Osteocyte (in vitro differentiated cells): Measurements from ENCODE around the gene CCDC141. TPM values are rescaled to one million over a fixed set of nuclear protein-coding genes. Genes with fewer than 3 reads are reported as not detected.

Experiments used
- DNase-seq: peaks from one replicate; pipeline ENCODE4 v3.0.0; 2021; ENCODE audit warnings: mixed read lengths; ENCODE audit not compliant: unreplicated experiment; ENCODE audit errors: extremely low spot score
- H3K27ac Mint-ChIP-seq: one replicate; pipeline ENCODE4 v1.8.0; 2021; ENCODE audit warnings: mild to moderate bottlenecking, mixed read lengths; ENCODE audit not compliant: unreplicated experiment
- H3K27me3 Mint-ChIP-seq: one replicate; pipeline ENCODE4 v1.8.0; 2021; ENCODE audit warnings: mixed read lengths; ENCODE audit not compliant: unreplicated experiment
- H3K36me3 Mint-ChIP-seq: one replicate; pipeline ENCODE4 v1.8.0; 2021; ENCODE audit warnings: mixed read lengths; ENCODE audit not compliant: unreplicated experiment
- H3K4me1 Mint-ChIP-seq: one replicate; pipeline ENCODE4 v1.8.0; 2021; ENCODE audit warnings: mixed read lengths; ENCODE audit not compliant: unreplicated experiment
- H3K4me3 Mint-ChIP-seq: one replicate; pipeline ENCODE4 v1.8.0; 2021; ENCODE audit warnings: mild to moderate bottlenecking, moderate library complexity, mixed read lengths; ENCODE audit not compliant: unreplicated experiment
- H3K9me3 Mint-ChIP-seq: one replicate; pipeline ENCODE4 v1.8.0; 2021; ENCODE audit warnings: mixed read lengths; ENCODE audit not compliant: unreplicated experiment
- total RNA-seq: library from RNA; stranded (reverse); gene quantifications from 2 replicates; pipeline ENCODE4 v1.2.1, GENCODE V29; 2021
- TF ChIP-seq, protein P1 (sequence below): fragments of 200-600 bp; sonication (generic); IDR thresholded peaks from 2 replicates; pipeline ENCODE4 v1.5.0; 2021; ENCODE audit warnings: antibody characterized with exemption, mild to moderate bottlenecking, moderate library complexity

CCDC141 gene
- total RNA-seq, 1 donor from 2014 or later, result not detected

DNA sequence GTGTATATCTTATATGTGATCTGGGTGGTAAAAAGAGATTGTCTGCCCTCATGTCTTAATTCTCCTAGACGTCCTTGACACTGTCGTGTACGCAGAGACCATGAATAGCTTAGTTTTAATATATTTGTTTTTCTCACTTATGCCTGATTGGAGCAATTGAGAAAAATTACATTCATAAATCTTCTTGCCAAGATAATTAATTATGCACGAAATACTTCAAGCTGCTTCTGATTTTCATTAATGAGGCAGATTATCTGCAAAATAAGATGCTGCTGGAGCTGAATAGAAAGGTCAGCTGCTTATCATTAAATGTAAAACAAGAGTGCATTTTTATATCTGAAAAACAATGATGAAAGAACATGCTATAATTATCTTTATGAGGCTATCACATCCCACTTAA is 95.9 kb downstream of the CCDC141 start:
- no peaks in the 10 kb centered on the region for H3K4me1 Mint-ChIP-seq
- H3K36me3 Mint-ChIP-seq, result no peaks in the 10 kb centered on the region
- H3K27ac Mint-ChIP-seq, result no peak overlapping the region
- TF ChIP-seq, protein P1, sequence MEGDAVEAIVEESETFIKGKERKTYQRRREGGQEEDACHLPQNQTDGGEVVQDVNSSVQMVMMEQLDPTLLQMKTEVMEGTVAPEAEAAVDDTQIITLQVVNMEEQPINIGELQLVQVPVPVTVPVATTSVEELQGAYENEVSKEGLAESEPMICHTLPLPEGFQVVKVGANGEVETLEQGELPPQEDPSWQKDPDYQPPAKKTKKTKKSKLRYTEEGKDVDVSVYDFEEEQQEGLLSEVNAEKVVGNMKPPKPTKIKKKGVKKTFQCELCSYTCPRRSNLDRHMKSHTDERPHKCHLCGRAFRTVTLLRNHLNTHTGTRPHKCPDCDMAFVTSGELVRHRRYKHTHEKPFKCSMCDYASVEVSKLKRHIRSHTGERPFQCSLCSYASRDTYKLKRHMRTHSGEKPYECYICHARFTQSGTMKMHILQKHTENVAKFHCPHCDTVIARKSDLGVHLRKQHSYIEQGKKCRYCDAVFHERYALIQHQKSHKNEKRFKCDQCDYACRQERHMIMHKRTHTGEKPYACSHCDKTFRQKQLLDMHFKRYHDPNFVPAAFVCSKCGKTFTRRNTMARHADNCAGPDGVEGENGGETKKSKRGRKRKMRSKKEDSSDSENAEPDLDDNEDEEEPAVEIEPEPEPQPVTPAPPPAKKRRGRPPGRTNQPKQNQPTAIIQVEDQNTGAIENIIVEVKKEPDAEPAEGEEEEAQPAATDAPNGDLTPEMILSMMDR, result no peak
- DNase-seq, result no peak
- no peak overlapping the region for H3K4me3 Mint-ChIP-seq
- H3K9me3 Mint-ChIP-seq, result no peaks in the 10 kb centered on the region
- no peaks in the 10 kb centered on the region for H3K27me3 Mint-ChIP-seq

DNA sequence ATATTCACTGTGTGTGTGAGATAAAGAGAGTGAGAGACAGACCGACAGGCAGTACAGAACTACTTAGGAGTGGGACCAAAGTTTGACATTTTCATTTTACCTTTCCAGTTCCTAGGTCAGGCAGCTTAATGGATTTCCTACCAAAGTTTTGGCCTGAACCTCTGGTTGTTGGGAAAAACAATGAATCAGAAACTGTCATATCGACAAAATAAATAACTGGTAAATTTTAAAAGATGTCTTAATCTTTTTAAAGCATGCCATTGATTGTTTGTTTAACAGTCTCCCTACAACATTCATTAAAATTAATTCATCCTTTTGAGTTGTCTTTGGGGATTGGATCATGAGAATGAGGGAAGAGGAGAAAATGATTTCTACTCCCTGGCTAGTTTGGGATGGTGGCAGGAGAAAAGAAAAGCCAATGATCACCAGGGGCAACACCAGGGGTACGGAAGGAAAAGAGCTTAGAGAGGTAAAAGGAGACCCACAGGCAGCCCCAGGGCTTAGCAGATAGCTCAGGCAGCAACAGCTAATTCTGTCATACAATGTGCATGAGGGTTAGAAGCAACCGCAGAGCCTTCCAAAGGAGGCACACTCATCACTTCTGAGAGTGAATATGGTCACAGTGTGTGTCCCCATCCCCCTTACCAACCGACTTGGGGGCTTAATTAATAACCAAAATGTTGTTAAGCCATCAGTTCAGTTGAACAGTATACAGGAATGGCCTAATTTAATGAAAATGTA is 98.5 kb downstream of the CCDC141 start:
- H3K27me3 Mint-ChIP-seq, result no peaks in the 10 kb centered on the region
- no peaks in the 10 kb centered on the region for H3K4me1 Mint-ChIP-seq
- H3K27ac Mint-ChIP-seq, result no peak overlapping the region
- DNase-seq, result no peak
- no peaks in the 10 kb centered on the region for H3K36me3 Mint-ChIP-seq
- no peaks in the 10 kb centered on the region for H3K9me3 Mint-ChIP-seq
- H3K4me3 Mint-ChIP-seq, result no peak overlapping the region
- TF ChIP-seq, protein P1, result no peak

DNA sequence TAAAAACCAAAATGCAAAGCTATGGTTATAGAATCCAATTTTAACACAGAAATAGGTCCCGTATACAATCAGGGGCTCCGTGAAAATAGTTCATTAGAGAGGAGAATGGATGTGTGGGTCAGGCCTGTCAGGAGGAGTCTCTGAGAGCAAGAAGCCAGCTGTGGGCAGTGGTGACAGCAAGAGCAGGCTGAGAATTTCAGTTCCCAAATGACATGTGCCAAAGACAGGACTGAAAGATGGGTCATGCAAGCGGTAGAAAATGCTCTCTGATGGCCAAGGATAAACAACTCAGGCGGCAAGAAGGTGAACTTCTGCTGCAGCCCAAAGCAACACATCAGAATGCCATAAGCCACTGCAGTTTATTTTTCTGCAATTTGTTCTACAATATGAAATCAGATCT is 100.4 kb downstream of the CCDC141 start:
- TF ChIP-seq, protein P1, result no peak
- H3K36me3 Mint-ChIP-seq, result no peaks in the 10 kb centered on the region
- H3K9me3 Mint-ChIP-seq, result no peaks in the 10 kb centered on the region
- no peaks in the 10 kb centered on the region for H3K4me1 Mint-ChIP-seq
- H3K27me3 Mint-ChIP-seq, result no peaks in the 10 kb centered on the region
- DNase-seq, result no peak
- H3K4me3 Mint-ChIP-seq, result no peak overlapping the region
- H3K27ac Mint-ChIP-seq, result no peak overlapping the region

GRCh38 chr2:178949151-178949550 is 100.8 kb downstream of the CCDC141 start:
- H3K9me3 Mint-ChIP-seq, result no peaks in the 10 kb centered on the region
- H3K4me1 Mint-ChIP-seq, result no peaks in the 10 kb centered on the region
- TF ChIP-seq, protein P1, result no peak
- H3K36me3 Mint-ChIP-seq, result no peaks in the 10 kb centered on the region
- H3K27me3 Mint-ChIP-seq, result no peaks in the 10 kb centered on the region
- H3K27ac Mint-ChIP-seq, result no peak overlapping the region
- DNase-seq, result no peak
- H3K4me3 Mint-ChIP-seq, result no peak overlapping the region

DNA sequence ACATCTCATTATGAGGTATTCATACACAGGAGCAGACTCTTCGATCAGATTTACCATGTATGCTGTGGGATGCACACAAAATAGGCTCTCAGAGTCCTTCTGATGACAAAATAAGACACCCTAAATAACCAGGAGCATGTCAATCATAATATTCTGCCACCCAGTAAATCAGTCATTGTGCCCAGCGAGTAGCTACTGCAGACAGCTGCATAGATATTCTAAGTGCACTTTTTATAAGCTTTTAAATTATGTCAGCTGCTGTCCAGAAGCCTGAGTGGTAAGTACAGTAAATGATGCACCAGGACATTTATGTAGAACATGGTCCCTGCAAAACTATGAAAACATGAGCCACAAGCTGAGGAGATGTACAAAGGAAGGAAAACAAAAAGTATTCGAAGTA is 102.9 kb downstream of the CCDC141 start:
- no peak for DNase-seq
- H3K4me1 Mint-ChIP-seq, result no peaks in the 10 kb centered on the region
- TF ChIP-seq, protein P1, result no peak
- H3K36me3 Mint-ChIP-seq, result no peaks in the 10 kb centered on the region
- H3K27me3 Mint-ChIP-seq, result no peaks in the 10 kb centered on the region
- no peak overlapping the region for H3K27ac Mint-ChIP-seq
- no peak overlapping the region for H3K4me3 Mint-ChIP-seq
- no peaks in the 10 kb centered on the region for H3K9me3 Mint-ChIP-seq
